Activated naive CD8-positive, alpha-beta T cell treated with anti-CD3 and anti-CD28 coated beads, Interleukin-2, amount 10 ng/mL, durations not matched to agents 7 days and 5 days (primary cell): ENCODE measurements around the gene NANOS2. TPM values are rescaled to one million over a fixed set of nuclear protein-coding genes. Genes with fewer than 3 reads are reported as not detected.

Source experiments
- ATAC-seq: fragments of 150-1000 bp; cut with Tn5 transposase; one replicate; pipeline ENCODE4 v1.10.0; 2021; ENCODE audit warnings: low read depth, moderate library complexity
- POLR2A ChIA-PET: fragments of 350-600 bp; sonication (Branson Sonifier 250); formaldehyde crosslinking; loops from one replicate; lab custom pipeline; 2021; ENCODE audit warnings: antibody characterized with exemption; lab: Charles Lee
- DNase-seq: peaks from one replicate; pipeline ENCODE4 v3.0.0; 2021
- H3K27ac Mint-ChIP-seq: one replicate; pipeline ENCODE4 v1.8.0; 2022; ENCODE audit warnings: mild to moderate bottlenecking, mixed read lengths
- H3K27me3 Mint-ChIP-seq: one replicate; pipeline ENCODE4 v1.8.0; 2022; ENCODE audit warnings: mild to moderate bottlenecking, moderate library complexity, mixed read lengths
- H3K36me3 Mint-ChIP-seq: one replicate; pipeline ENCODE4 v1.8.0; 2021; ENCODE audit warnings: mild to moderate bottlenecking, mixed read lengths
- H3K4me1 Mint-ChIP-seq: one replicate; pipeline ENCODE4 v1.8.0; 2021; ENCODE audit warnings: mixed read lengths
- H3K4me3 Mint-ChIP-seq: one replicate; pipeline ENCODE4 v1.8.0; 2022; ENCODE audit warnings: mild to moderate bottlenecking, moderate library complexity, mixed read lengths
- H3K9me3 Mint-ChIP-seq: one replicate; pipeline ENCODE4 v1.8.0; 2021; ENCODE audit warnings: mixed read lengths
- total RNA-seq, 2 experiments: library from RNA; stranded (reverse); gene quantifications; one replicate each; pipeline ENCODE4 v1.2.3, GENCODE V29; 2021

The NANOS2 gene
- total RNA-seq, 2 experiments from 2014 or later, result not detected

DNA sequence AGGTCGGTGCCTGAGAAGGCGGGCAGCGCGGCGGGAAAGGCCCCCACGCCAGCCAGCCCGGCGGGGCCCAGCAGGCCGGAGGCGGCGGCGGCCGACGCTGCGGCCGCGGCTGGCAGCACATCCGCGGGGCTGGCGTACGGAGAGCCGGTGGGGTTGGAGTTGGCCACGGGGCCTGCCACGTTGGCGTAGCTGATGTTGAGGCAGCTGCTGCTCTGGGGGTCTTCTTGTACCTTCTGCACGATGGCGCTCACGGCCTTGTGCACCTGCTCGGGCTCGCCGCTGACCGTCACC is 25.9 kb upstream of the NANOS2 start:
- H3K27me3 Mint-ChIP-seq, result peaks cover 50% of the 10 kb centered on the region
- POLR2A ChIA-PET, result no interaction called here
- peaks cover 1% of the 10 kb centered on the region for H3K36me3 Mint-ChIP-seq
- peaks cover 9% of the 10 kb centered on the region for H3K9me3 Mint-ChIP-seq
- DNase-seq (no peak), ATAC-seq (no peak)
- peaks cover 11% of the 10 kb centered on the region for H3K4me1 Mint-ChIP-seq
- H3K27ac Mint-ChIP-seq, result no peak overlapping the region
- no peak overlapping the region for H3K4me3 Mint-ChIP-seq

DNA sequence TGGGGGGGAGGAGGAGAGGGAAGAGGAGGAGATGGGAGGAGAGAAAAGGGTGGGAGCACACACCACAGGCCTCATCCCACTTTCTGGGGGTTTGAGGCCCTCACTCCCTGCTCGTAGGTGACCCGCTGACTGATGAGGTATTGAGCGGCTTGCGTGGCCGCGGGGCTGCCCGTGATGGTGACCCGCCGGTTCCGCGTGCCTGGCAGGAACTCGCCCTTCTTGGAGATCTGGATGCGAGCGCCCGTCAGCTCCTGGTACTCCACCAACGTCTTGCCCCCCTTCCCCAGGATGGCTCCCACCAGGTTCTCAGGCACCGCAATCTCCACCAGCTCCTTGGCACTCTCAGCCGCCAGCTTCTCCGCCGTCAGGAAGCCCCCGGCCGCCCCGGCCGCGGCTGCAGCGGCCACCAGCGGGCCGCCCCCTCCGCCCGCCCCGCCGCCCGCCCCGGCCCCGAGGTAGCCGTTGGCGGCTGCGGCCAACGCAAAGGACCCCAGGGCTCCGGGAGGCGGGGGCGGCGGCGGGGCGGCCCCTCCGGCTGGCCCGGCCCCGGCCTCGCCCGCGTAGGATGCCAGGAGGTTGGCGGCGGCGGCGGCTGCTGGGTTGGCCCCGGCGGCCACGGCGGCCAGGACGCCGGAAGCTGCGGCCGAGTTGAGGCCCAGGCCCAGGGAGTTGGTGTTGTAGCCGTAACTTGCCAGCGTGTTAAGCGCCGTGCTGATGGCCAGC is 25.4 kb upstream of the NANOS2 start:
- Mint-ChIP-seq H3K27me3 (peaks cover 49% of the 10 kb centered on the region), H3K27ac (no peak overlapping the region), H3K4me3 (no peak overlapping the region), H3K9me3 (peaks cover 9% of the 10 kb centered on the region), H3K4me1 (peaks cover 11% of the 10 kb centered on the region), H3K36me3 (peaks cover 1% of the 10 kb centered on the region)
- DNase-seq (no peak), ATAC-seq (no peak)
- POLR2A ChIA-PET, result no interaction called here

DNA sequence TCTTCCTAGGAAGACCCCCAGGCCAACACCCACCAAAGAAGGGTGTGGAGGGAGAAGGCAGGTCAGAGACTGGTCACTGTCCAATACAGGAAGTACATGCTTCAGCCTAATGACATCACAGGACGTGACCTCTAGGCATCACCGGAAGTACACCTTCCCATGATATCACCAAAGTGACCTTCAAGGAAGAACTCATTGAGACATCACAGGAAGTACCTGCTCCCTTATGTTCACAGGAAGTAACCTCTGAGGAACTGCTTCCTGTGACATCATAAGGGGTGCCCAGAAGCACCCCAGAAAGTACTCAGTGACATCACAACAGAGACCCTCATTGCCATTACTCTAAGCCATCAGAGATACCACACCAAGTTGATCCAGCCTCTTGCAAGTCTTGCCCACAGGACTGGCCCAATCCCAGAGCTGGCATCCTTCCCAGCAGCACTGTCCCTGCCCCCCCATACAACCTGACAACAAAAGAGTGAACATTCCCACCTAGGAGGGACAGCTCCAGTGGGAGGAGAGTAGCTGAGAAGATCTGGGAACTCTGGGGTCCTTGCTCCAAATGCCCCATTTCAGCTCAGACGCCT is 24.2 kb upstream of the NANOS2 start:
- H3K4me3 Mint-ChIP-seq, result no peak overlapping the region
- H3K4me1 Mint-ChIP-seq, result peaks cover 11% of the 10 kb centered on the region
- peaks cover 44% of the 10 kb centered on the region for H3K27me3 Mint-ChIP-seq
- peaks cover 1% of the 10 kb centered on the region for H3K36me3 Mint-ChIP-seq
- DNase-seq, result no peak
- ATAC-seq, result peak; percentile 18
- no peak overlapping the region for H3K27ac Mint-ChIP-seq
- POLR2A ChIA-PET, result interaction anchor here (0.7 kb wide), 2 partner anchors 32 to 307 kb away, joined by 3 read pairs; no protein-coding TSS in a partner anchor
- peaks cover 9% of the 10 kb centered on the region for H3K9me3 Mint-ChIP-seq

DNA sequence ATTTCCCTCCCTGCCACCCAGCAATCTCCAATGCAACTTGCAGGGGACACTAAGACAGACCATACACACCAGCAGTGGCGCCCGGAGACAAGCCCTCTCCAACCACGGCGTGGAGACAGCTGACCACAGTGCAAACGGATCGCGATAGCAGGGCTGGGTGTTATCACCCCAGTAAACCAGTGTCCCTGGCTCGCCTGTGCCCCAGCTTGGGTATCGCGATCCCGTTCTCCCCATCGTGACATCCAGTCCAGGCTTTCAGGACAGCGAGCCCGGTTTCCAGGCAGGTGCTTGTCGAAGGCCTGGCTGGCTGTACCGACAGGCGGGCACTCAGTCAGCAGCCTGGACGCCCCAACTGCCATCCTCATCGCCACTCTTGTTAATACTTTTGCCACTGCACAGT is 20.7 kb upstream of the NANOS2 start:
- peaks cover 9% of the 10 kb centered on the region for H3K9me3 Mint-ChIP-seq
- peaks cover 1% of the 10 kb centered on the region for H3K36me3 Mint-ChIP-seq
- no peak overlapping the region for H3K27ac Mint-ChIP-seq
- no peak for ATAC-seq
- H3K4me3 Mint-ChIP-seq, result no peak overlapping the region
- H3K27me3 Mint-ChIP-seq, result peaks cover 54% of the 10 kb centered on the region
- no peak for DNase-seq
- POLR2A ChIA-PET, result no interaction called here
- peaks cover 11% of the 10 kb centered on the region for H3K4me1 Mint-ChIP-seq

DNA sequence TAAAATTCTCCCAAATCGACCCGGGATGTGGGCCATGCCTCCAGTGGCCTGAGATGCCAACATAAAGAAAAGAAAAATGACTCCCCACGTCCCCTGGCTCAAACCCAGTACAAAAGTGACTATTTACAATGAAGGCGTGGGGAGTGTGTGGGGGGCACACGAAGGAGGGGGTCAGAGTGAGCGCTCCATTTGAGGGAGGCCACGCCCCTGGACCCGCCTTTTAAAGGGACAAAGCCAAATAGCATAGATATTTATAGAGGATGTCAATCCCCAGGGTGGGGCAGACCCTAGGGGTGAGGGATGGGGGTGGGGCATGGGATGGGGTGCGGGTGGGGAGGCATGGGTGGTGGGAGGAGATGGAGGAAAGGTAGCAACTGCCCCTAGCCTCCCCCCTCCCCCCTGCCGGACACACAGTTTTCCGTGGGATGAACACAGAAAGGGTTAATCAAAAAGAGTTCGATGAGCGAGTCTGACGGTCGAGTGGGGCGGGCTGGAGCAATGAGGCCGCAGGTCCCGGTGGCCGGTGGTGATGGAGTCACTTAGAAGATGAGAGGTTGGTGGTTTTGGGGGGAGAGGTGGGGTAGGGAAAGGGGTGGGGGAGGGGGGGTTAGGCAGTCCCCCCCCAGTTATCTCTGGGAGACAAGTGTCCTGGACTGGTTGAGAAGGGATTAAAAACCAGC is 20.1 kb upstream of the NANOS2 start:
- Mint-ChIP-seq H3K36me3 (peaks cover 1% of the 10 kb centered on the region), H3K27ac (no peak overlapping the region), H3K27me3 (peaks cover 57% of the 10 kb centered on the region), H3K4me3 (no peak overlapping the region), H3K9me3 (peaks cover 9% of the 10 kb centered on the region), H3K4me1 (peaks cover 11% of the 10 kb centered on the region)
- POLR2A ChIA-PET, result no interaction called here
- no peak for DNase-seq
- no peak for ATAC-seq

DNA sequence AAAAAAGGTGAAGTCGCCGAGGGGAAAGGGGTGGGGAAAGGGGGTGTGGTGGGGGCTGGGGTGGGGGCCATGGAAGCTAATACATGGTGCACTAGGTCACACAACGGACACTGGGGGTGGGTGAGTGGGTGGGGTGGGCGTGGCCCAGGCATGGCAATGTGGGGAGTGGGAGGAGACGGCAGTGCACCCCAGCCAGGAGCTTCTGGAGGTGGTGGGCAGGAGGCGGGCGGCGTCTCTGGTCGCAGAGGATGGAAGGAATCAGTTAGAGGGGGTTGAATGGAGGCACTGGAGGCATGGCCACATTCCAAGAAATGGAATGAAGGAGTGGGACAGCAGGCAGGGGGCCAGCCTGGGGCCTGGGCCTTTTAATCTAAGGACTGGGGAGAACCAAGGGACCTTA is 19.2 kb upstream of the NANOS2 start:
- DNase-seq (no peak), ATAC-seq (no peak)
- H3K27ac Mint-ChIP-seq, result no peak overlapping the region
- POLR2A ChIA-PET, result no interaction called here
- peaks cover 6% of the 10 kb centered on the region for H3K4me1 Mint-ChIP-seq
- H3K36me3 Mint-ChIP-seq, result no peaks in the 10 kb centered on the region
- H3K9me3 Mint-ChIP-seq, result peaks cover 5% of the 10 kb centered on the region
- no peak overlapping the region for H3K4me3 Mint-ChIP-seq
- H3K27me3 Mint-ChIP-seq, result peaks cover 57% of the 10 kb centered on the region

DNA sequence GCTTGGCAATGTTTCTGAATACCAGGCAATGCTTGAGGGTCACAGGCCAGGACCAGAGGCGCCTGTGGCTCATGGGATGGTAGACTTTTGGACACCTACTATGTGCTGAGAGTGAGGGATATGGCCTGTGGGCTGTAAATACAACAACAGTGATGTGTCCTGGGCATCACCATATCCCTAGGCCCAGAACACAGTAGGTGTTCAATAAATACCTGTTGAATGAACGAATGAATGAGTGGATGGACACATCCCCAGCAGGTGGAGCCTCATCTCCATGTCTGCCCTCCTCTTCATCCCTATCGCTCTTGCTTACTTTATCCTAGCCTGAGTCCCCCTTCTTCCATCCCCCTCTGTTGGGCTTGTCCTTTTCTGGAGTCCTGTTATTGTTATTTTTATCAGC is 16.5 kb upstream of the NANOS2 start:
- no peak overlapping the region for H3K4me3 Mint-ChIP-seq
- H3K27ac Mint-ChIP-seq, result no peak overlapping the region
- DNase-seq (no peak), ATAC-seq (no peak)
- peaks cover 7% of the 10 kb centered on the region for H3K4me1 Mint-ChIP-seq
- POLR2A ChIA-PET, result interaction anchor here (0.7 kb wide), 1 partner anchor 250 kb away, joined by 5 read pairs; no protein-coding TSS in a partner anchor
- H3K27me3 Mint-ChIP-seq, result peaks cover 45% of the 10 kb centered on the region
- H3K9me3 Mint-ChIP-seq, result no peaks in the 10 kb centered on the region
- H3K36me3 Mint-ChIP-seq, result peaks cover 2% of the 10 kb centered on the region

DNA sequence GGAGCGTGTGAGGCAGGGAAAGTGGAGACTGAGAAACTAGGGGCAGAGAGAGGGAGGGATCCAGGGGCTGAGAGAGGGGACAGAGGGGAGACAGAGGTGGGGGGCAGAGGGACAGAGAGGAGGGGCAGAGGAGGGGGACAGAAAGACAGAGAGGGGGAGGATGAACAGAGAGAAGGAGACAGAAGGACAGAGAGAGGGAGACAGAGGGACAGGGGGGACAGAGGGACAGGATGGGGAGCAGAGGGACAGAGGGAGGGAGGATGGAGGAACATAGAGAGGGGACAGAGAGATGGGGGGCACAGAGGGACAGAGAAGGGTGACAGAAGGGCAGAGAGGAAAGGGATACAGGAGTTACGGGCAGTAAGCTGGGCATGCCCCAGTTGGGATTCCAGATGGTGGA is 14.7 kb upstream of the NANOS2 start:
- ATAC-seq, result no peak
- peak overlapping the region; percentile 18 for H3K4me3 Mint-ChIP-seq
- peak overlapping the region; percentile 55 for H3K27ac Mint-ChIP-seq
- no peaks in the 10 kb centered on the region for H3K9me3 Mint-ChIP-seq
- H3K27me3 Mint-ChIP-seq, result peaks cover 37% of the 10 kb centered on the region
- H3K4me1 Mint-ChIP-seq, result peaks cover 7% of the 10 kb centered on the region
- H3K36me3 Mint-ChIP-seq, result peaks cover 2% of the 10 kb centered on the region
- DNase-seq, result no peak
- POLR2A ChIA-PET, result no interaction called here

DNA sequence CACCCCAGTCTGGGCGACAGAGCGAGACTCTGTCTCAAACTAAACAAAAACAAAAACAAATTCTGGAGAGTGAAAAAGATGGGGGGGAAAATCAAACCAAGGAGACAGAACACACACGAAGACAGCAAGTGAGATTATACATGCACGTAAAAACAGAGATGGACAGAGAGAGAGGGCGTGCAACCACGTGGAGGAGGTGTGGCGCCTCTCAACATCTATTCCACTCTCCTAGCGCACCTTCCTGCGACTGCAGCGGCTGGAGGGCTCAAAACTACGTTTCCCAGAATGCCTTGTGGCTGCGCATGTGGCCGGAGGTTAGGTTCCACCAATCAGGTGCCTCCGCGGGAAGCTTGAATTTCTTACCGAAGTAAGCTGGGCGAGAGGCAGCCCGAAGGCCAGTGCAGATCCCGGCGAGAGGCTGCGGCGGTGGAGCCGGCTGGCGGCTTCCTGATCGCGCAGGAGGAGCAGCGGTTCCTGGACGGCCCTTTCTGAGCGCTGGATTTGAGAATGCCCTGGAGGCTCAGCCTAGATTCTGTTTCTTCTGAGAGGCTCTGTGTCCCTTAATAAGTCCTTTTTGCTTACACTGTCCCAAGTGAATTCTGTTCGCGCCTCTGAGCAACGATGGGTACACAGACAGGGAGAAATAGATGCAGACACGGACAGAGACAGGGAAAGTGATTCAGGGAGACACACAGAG is 13.1 kb upstream of the NANOS2 start:
- DNase-seq (peak; percentile 85), ATAC-seq (peak; percentile 97)
- Mint-ChIP-seq H3K4me1 (peaks cover 7% of the 10 kb centered on the region), H3K9me3 (no peaks in the 10 kb centered on the region), H3K4me3 (peak overlapping the region; percentile 82), H3K27ac (peak overlapping the region; percentile 82), H3K36me3 (peaks cover 2% of the 10 kb centered on the region), H3K27me3 (peaks cover 32% of the 10 kb centered on the region)
- POLR2A ChIA-PET, result interaction anchor here (0.6 to 2.8 kb wide), 5 partner anchors 9 to 813 kb away, joined by 3 to 14 read pairs (median 4); partner anchors contain the start of genes IRF2BP1, MYPOP and SYMPK

DNA sequence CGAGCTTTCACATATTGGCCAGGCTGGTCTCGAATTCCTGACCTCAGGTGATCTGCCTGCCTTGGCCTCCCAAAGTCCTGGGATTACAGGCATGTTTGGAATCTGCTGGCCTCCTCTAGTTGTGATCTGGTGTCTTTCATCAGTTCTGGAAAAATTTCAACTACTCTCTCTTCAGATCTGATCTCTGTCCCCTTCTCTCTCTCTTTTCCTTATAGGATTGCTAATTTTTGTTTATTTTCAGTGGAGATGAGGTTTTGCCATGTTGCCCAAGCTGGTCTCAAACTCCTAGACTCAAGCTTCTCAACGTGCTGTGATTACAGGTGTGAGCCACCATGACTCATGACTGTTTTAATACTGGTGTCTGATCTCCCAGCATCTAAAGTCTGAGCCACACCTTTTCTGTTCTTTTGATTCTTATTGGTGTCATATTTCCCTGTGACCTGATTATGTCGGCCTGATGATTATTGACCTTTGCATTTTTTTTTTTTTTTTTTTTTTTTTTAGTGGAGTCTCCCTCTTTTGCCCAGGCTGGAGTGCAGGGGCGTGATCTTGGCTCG is 10.4 kb upstream of the NANOS2 start:
- Mint-ChIP-seq H3K9me3 (no peaks in the 10 kb centered on the region), H3K36me3 (peaks cover 2% of the 10 kb centered on the region), H3K27ac (no peak overlapping the region), H3K4me3 (no peak overlapping the region), H3K27me3 (peaks cover 16% of the 10 kb centered on the region), H3K4me1 (peaks cover 17% of the 10 kb centered on the region)
- DNase-seq, result no peak
- no peak for ATAC-seq
- POLR2A ChIA-PET, result no interaction called here

DNA sequence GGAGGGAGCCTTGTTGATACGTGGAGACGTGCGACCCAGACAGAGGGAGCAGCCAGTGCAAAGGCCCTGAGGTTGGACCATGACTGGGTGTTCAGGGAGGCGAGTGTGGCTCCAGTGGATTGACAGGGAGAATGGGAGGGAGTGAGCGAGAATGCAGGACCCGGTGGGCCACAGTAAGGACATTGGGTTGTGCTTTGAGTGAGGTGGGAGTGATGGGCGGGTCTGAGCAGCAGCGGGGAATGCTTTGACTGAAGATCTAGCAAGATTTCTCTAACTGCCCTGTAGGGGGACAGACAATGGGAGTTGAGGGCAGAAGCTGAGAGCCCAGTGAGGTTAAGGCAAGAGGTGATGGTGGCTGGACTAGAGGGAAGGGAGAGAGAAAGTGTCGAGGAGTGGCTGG is 7.7 kb upstream of the NANOS2 start:
- no peaks in the 10 kb centered on the region for H3K36me3 Mint-ChIP-seq
- peaks cover 13% of the 10 kb centered on the region for H3K27me3 Mint-ChIP-seq
- DNase-seq (no peak), ATAC-seq (no peak)
- H3K4me1 Mint-ChIP-seq, result peaks cover 28% of the 10 kb centered on the region
- POLR2A ChIA-PET, result no interaction called here
- H3K4me3 Mint-ChIP-seq, result no peak overlapping the region
- no peaks in the 10 kb centered on the region for H3K9me3 Mint-ChIP-seq
- H3K27ac Mint-ChIP-seq, result no peak overlapping the region

DNA sequence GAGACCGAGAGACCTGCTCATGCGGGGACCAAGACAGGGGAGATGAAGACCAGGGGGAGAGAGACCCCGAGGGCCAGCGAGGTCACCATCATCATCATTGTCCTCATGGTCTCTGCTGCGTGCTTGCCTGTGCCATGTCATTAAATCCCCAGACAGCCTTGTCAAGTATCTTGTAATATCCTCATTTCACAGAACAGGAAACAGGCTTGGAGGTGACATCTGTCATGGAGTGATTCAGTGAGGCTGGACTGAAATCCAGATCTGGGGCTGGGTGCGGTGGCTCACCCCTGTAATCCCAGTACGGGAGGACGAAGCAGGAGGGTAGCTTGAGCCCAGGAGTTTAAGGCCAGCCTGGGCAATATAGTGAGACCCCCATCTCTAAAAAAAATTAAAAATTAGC is 5.9 kb upstream of the NANOS2 start:
- no peaks in the 10 kb centered on the region for H3K36me3 Mint-ChIP-seq
- POLR2A ChIA-PET, result interaction anchor here (0.6 kb wide), 1 partner anchor 1036 kb away, joined by 4 read pairs; no protein-coding TSS in a partner anchor
- H3K4me1 Mint-ChIP-seq, result peaks cover 36% of the 10 kb centered on the region
- no peak for DNase-seq
- peak overlapping the region; percentile 55 for H3K4me3 Mint-ChIP-seq
- H3K9me3 Mint-ChIP-seq, result no peaks in the 10 kb centered on the region
- H3K27ac Mint-ChIP-seq, result peak overlapping the region; percentile 51
- peaks cover 17% of the 10 kb centered on the region for H3K27me3 Mint-ChIP-seq
- ATAC-seq, result peak; percentile 21

DNA sequence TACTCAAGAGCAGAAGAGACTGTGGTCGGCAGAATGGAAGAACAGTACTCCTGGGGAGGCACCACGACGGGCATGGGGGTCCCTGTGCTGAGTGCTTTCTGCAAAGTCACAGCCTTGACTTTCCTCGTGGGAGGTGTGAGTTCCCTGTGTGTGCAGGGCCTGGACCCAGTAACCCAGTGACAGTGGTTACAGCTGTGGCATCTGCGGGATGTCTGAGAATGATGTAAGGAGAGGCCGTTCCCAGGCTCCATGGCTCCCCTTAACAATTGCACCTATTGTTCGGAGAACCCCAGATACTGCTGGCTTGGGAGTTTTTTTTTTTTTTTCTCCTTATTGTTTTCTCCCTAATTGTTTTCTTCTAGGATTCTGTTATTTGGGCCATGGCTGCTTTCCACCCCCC is 5.1 kb upstream of the NANOS2 start:
- Mint-ChIP-seq H3K36me3 (no peaks in the 10 kb centered on the region), H3K4me3 (no peak overlapping the region), H3K27ac (no peak overlapping the region), H3K9me3 (no peaks in the 10 kb centered on the region), H3K27me3 (peaks cover 17% of the 10 kb centered on the region), H3K4me1 (peaks cover 36% of the 10 kb centered on the region)
- POLR2A ChIA-PET, result interaction anchor here (1.3 kb wide), 2 partner anchors 17 to 76 kb away, joined by 3 to 5 read pairs; partner anchors contain the start of genes CCDC61 and MYPOP
- ATAC-seq (no peak), DNase-seq (no peak)
